ENCODE data around the gene LRMDA.

The LRMDA gene

DNA sequence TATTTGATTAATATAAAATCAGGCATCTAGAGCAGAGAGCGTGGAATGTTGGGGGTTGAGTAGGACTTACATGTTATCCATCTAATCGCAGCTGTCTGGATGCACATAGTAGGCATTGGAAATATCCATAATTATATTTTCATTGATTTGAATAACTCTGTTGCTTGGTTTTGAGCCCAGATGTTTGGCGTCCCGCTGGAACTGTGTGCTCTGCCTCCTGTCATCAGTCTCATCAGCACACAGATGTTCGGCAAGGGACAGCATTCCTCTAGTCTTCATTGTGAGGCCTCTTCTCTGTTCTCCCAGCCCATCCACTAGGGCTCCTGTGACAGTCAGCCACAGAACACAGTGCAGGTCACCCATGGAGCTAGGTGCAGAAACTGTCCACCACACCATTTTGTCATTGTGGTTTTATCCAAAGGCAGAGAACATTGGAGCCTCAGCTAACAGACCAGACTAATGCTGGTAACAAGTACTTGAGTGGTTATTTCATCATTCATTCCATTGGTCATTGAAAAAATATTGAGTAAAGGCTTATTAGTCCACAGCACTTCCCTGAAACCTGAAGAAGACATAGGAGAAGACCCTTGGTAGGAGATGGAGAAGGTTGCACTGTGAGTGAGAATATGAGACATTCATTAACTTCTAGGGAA, 927.4 kb downstream of the LRMDA start:
- TF ChIP-seq CTCF (IDR thresholded peaks at IDR 0.05) = no peak

DNA sequence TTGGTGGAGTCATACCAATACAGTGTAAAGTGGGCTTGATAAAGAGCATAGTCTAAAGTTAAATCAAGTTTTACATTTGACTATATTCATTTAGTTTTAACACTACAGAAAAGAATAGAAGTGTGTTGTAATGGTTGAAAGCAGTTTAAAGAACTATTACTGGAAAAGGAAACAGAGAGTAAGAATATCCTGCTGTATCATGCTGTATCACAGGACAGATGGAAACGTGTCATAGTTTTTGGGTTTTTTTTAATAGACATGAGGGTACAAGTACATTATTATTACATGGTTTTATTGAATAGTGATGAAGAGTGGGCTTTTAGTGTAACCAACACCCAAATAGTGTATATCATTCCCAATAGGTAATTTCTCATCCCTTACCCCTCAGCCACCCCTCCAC, 944.3 kb downstream of the LRMDA start:
- TF ChIP-seq CTCF (IDR thresholded peaks at IDR 0.05) = no peak

- TF ChIP-seq CTCF (IDR thresholded peaks at IDR 0.05) = no peak
Observed at GRCh38 chr10:76382381-76382851, 951.0 kb downstream of the LRMDA start.

DNA sequence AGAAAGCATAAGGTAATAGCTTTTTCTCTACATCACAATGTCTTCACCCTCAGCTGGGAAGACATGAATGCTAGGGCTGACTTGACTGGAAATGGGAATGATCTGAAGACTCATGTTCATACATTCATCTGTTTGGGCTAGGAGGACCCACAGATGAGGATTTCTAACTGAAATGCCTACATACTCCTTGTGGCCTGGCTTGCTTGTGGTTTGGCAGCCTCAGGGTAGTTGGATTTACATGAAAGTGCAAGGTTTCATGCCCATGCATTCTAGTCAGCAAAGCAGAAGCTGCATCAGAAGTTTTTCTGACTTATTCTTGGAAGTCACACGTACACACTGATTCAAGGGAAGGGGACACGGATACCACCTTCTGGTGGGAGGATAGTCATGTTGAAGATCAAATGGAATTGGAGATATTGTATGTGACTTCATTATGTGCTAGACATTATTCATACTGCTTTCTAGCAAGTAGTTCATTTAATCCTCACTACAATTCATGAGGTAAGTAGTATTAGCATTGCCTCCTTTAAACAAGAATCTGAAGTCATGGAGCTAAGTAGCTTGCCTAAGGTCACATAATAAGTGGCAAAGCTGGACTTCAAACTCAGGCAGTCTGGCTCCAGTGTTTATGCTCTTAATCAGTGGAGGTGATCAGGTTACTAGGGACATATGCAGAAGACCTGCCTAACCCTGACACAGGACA, 957.0 kb downstream of the LRMDA start:
- no peak for TF ChIP-seq CTCF (IDR thresholded peaks at IDR 0.05)

DNA sequence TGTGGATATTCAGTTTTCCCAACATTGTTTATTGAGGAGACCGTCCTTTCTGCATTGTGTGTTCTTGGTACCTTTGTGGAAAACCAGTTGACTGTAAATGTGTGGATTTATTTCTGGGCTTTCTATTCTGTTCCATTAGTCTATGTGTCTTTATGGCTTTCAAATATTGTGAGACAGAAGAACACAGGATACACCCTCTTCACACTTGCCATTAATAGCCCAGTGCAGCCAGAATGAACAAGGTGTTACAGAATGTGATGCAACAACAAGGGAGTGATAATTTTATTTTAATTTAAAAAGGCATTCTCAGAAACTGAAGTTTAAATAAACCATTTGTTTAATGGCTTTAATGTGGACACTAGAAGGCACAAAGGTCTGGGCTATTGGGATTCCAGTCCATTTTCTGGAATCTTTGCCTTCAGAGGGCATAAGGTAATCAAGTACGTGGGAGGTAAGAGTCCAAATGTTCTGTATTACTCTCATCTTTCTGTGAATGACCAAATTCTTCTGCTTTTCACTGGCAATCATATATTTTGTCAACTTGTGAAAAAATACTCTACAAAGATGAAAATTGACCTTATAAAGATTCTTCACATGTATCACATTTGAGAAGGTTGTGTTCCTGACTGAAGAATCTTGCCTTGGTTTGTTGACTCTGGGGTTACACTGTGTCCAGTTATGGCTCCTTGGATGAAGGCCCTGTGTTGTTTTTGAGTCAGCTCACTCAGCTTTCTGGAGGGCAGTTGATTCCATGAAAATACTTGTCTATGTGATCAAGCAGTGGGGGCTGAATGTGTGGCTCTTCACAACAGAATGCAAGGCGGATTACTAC, 962.7 kb downstream of the LRMDA start:
- TF ChIP-seq CTCF (IDR thresholded peaks at IDR 0.05) = no peak

GRCh38 chr10:76394707-76395042, 963.3 kb downstream of the LRMDA start:
- TF ChIP-seq CTCF (IDR thresholded peaks at IDR 0.05) = no peak

GRCh38 chr10:76395251-76395650, 963.8 kb downstream of the LRMDA start:
- TF ChIP-seq CTCF (IDR thresholded peaks at IDR 0.05) = no peak
